SK-N-SH treated with all-trans-retinoic acid at 6 μM for 48 hours (cell line): ENCODE results near the gene RAMP3.

ENCODE experiments used
- ATAC-seq: fragments of 200-7000 bp; cut with Tn5 transposase; 3 replicates; pipeline ENCODE4 v1.9.1; 2020; ENCODE audit warnings: mild to moderate bottlenecking, moderate library complexity
- BACH2 ChIP-seq: fragments of 250-450 bp; sonication (Bioruptor Pico); IDR thresholded peaks from 2 replicates; pipeline ENCODE4 v1.9.0; 2021; ENCODE audit warnings: mild to moderate bottlenecking, borderline replicate concordance
- CREB5 ChIP-seq: fragments of 250-450 bp; sonication (Bioruptor Pico); IDR thresholded peaks from 2 replicates; pipeline ENCODE4 v1.5.1; 2020; ENCODE audit warnings: low read depth, mild to moderate bottlenecking, moderate library complexity
- CSDC2 ChIP-seq: fragments of 250-450 bp; sonication (Bioruptor Pico); IDR thresholded peaks from 2 replicates; pipeline ENCODE4 v1.5.0; 2020; ENCODE audit warnings: mild to moderate bottlenecking, moderate library complexity
- CSRNP3 ChIP-seq: fragments of 250-450 bp; sonication (Bioruptor Pico); IDR thresholded peaks from 2 replicates; pipeline ENCODE4 v1.5.1; 2021; ENCODE audit warnings: mild to moderate bottlenecking, moderate library complexity
- ESRRG ChIP-seq: fragments of 250-450 bp; sonication (Bioruptor Pico); IDR thresholded peaks from 2 replicates; pipeline ENCODE4 v1.6.1; 2021; ENCODE audit warnings: mild to moderate bottlenecking
- GLIS3 ChIP-seq: fragments of 250-450 bp; sonication (Bioruptor Pico); IDR thresholded peaks from 2 replicates; pipeline ENCODE4 v1.5.0; 2020; ENCODE audit warnings: mild to moderate bottlenecking, moderate library complexity
- ISL1 ChIP-seq: fragments of 250-450 bp; sonication (Bioruptor Pico); IDR thresholded peaks from 2 replicates; pipeline ENCODE4 v2.1.2; 2022; ENCODE audit warnings: mild to moderate bottlenecking, moderate library complexity
- OSR1 ChIP-seq: fragments of 250-450 bp; sonication (Bioruptor Pico); IDR thresholded peaks from 2 replicates; pipeline ENCODE4 v1.8.0; 2022; ENCODE audit warnings: moderate library complexity, mild to moderate bottlenecking, inconsistent platforms
- PATZ1 ChIP-seq: fragments of 250-450 bp; sonication (Bioruptor Pico); IDR thresholded peaks from 2 replicates; pipeline ENCODE4 v1.8.0; 2020; ENCODE audit warnings: mild to moderate bottlenecking, moderate library complexity, borderline replicate concordance
- POU6F1 ChIP-seq: fragments of 250-450 bp; sonication (Bioruptor Pico); IDR thresholded peaks from 2 replicates; pipeline ENCODE4 v1.8.0; 2021; ENCODE audit warnings: low read depth, mild to moderate bottlenecking, moderate library complexity, borderline replicate concordance
- PPARA ChIP-seq: fragments of 250-450 bp; sonication (Bioruptor Pico); IDR thresholded peaks from 2 replicates; pipeline ENCODE4 v1.5.0; 2020; ENCODE audit warnings: mild to moderate bottlenecking, borderline replicate concordance
- RARB ChIP-seq: fragments of 250-450 bp; sonication (Bioruptor Pico); IDR thresholded peaks from 2 replicates; pipeline ENCODE4 v1.8.0; 2021; ENCODE audit warnings: mild to moderate bottlenecking, moderate library complexity
- SNAI2 ChIP-seq: fragments of 250-450 bp; sonication (Bioruptor Pico); IDR thresholded peaks from 2 replicates; pipeline ENCODE4 v1.5.0; 2020; ENCODE audit warnings: mild to moderate bottlenecking, moderate library complexity
- TCF4 ChIP-seq: fragments of 250-450 bp; sonication (Bioruptor Pico); IDR thresholded peaks from 2 replicates; pipeline ENCODE4 v1.8.0; 2021; ENCODE audit warnings: mild to moderate bottlenecking, moderate library complexity, borderline replicate concordance
- TOX ChIP-seq: fragments of 250-450 bp; sonication (Bioruptor Pico); IDR thresholded peaks from 2 replicates; pipeline ENCODE4 v1.8.0; 2021; ENCODE audit warnings: mild to moderate bottlenecking, moderate library complexity, borderline replicate concordance
- TSHZ2 ChIP-seq: fragments of 250-450 bp; sonication (Bioruptor Pico); IDR thresholded peaks from 2 replicates; pipeline ENCODE4 v1.5.0; 2020; ENCODE audit warnings: mild to moderate bottlenecking, moderate library complexity
- ZC3H10 ChIP-seq: fragments of 250-450 bp; sonication (Bioruptor Pico); IDR thresholded peaks from 2 replicates; pipeline ENCODE4 v1.5.1; 2021; ENCODE audit warnings: mild to moderate bottlenecking, moderate library complexity
- ZFP30 ChIP-seq: fragments of 450-650 bp; formaldehyde crosslinking; IDR thresholded peaks from 2 replicates; pipeline ENCODE4 v1.5.0; 2022; ENCODE audit warnings: mild to moderate bottlenecking, moderate library complexity
- ZNF70 ChIP-seq: fragments of 450-650 bp; formaldehyde crosslinking; IDR thresholded peaks from 2 replicates; pipeline ENCODE4 v1.5.0; 2020; ENCODE audit warnings: mild to moderate bottlenecking, moderate library complexity

Gene RAMP3

GRCh38 chr7:45221896-45222604 lies 64.5 kb downstream of the RAMP3 start:
- TF ChIP-seq TSHZ2 (CRISPR knock-in tag): no peak
- TF ChIP-seq ZFP30 (CRISPR knock-in tag): no peak
- no peak for TF ChIP-seq POU6F1 (CRISPR knock-in tag)
- no peak for TF ChIP-seq SNAI2 (CRISPR knock-in tag)
- no peak for TF ChIP-seq ESRRG (CRISPR knock-in tag)
- no peak for TF ChIP-seq ZC3H10 (CRISPR knock-in tag)
- no peak for TF ChIP-seq GLIS3 (CRISPR knock-in tag)
- no peak for TF ChIP-seq RARB
- TF ChIP-seq PPARA: no peak
- no peak for TF ChIP-seq TOX (CRISPR knock-in tag)
- TF ChIP-seq ISL1 (CRISPR knock-in tag): no peak
- no peak for TF ChIP-seq TCF4 (CRISPR knock-in tag)
- no peak for TF ChIP-seq BACH2
- TF ChIP-seq CSDC2 (CRISPR knock-in tag): no peak
- TF ChIP-seq OSR1 (CRISPR knock-in tag): no peak
- ATAC-seq: no peak

GRCh38 chr7:45223078-45223477 lies 65.5 kb downstream of the RAMP3 start:
- TF ChIP-seq TSHZ2 (CRISPR knock-in tag) (no peak), BACH2 (no peak), CREB5 (no peak)
- no peak for ATAC-seq

- ATAC-seq: no peak
- TF ChIP-seq PPARA: no peak
- no peak for TF ChIP-seq TCF4 (CRISPR knock-in tag)
- no peak for TF ChIP-seq ZNF70 (CRISPR knock-in tag)
- no peak for TF ChIP-seq ISL1 (CRISPR knock-in tag)
- TF ChIP-seq BACH2: no peak
- no peak for TF ChIP-seq CSRNP3 (CRISPR knock-in tag)
- TF ChIP-seq ZC3H10 (CRISPR knock-in tag): no peak
- TF ChIP-seq TOX (CRISPR knock-in tag): no peak
- no peak for TF ChIP-seq OSR1 (CRISPR knock-in tag)
- no peak for TF ChIP-seq POU6F1 (CRISPR knock-in tag)
- TF ChIP-seq PATZ1 (CRISPR knock-in tag): no peak
- TF ChIP-seq CSDC2 (CRISPR knock-in tag): no peak
- TF ChIP-seq ZFP30 (CRISPR knock-in tag): no peak
- no peak for TF ChIP-seq RARB
- TF ChIP-seq ESRRG (CRISPR knock-in tag): no peak
These were observed 66.4 kb downstream of the RAMP3 start for GRCh38 chr7:45223728-45224630.
